Esophagus squamous epithelium (tissue), 5 donors: ENCODE data around the gene IRS1. TPM values are rescaled to one million over a fixed set of nuclear protein-coding genes. Genes with fewer than 3 reads are reported as not detected.

Experiments
- DNase-seq: peaks from one replicate; lab custom pipeline; 2025; lab: John Stamatoyannopoulos, UW
- H3K27ac ChIP-seq, 4 donors: fragments of 200-600 bp; sonication (generic); one replicate each; pipeline ENCODE4 v1.5.1; 2016 to 2019; ENCODE audit warnings: mild to moderate bottlenecking in 1 of 4
- H3K27me3 ChIP-seq, 4 donors: fragments of 200-600 bp; sonication (generic); 1 replicate in 3 of 4; 2 replicates in 1 of 4; pipeline versions ENCODE4 v1.5.1 to v1.6.0; 2017 to 2021; ENCODE audit warnings: antibody characterized with exemption in 1 of 4
- H3K36me3 ChIP-seq, 3 donors: fragments of 200-600 bp; sonication (generic); one replicate each; pipeline ENCODE4 v1.5.1; 2016 to 2019
- H3K4me1 ChIP-seq, 3 donors: fragments of 200-600 bp; sonication (generic); one replicate each; pipeline ENCODE4 v1.5.1; 2017 to 2019
- H3K4me3 ChIP-seq, 4 donors: fragments of 200-600 bp; sonication (generic); 1 replicate in 3 of 4; 2 replicates in 1 of 4; pipeline ENCODE4 v1.5.1; 2016 to 2019; ENCODE audit warnings: mild to moderate bottlenecking in 2 of 4, moderate library complexity in 1 of 4
- H3K9me3 ChIP-seq, 3 donors: fragments of 200-600 bp; sonication (generic); one replicate each; pipeline ENCODE4 v1.5.1; 2016 to 2019
- POLR2A ChIP-seq, 4 donors: fragments of 450-650 bp; IDR thresholded peaks; one replicate each; pipeline ENCODE4 v1.6.1; 2017; ENCODE audit warnings: antibody characterized with exemption in 4 of 4, mild to moderate bottlenecking in 4 of 4, moderate library complexity in 3 of 4
- WGBS, 2 donors: methylation state at CpG; one replicate each; pipeline ENCODE4 v1.1.5; 2018; 5-methylcytosine and 5-hydroxymethylcytosine counted together
- intact Hi-C: fragments of 100-400 bp; cut with DNase I; formaldehyde crosslinking; loops from one replicate; pipeline ENCODE4 v1.15.0; 2022
- total RNA-seq, 4 donors: library from RNA; depleted of rRNA; stranded (reverse); fragments of >200 nt; gene quantifications; one replicate each; pipeline ENCODE4 v1.1.0, GENCODE V29; 2016
- TF ChIP-seq, protein P1 (sequence below), 6 experiments: fragments of 450-650 bp in 4 of 6; fragments of 200-600 bp in 2 of 6; sonication (generic) in 2 of 6; IDR thresholded peaks; one replicate each; pipeline ENCODE4 v1.5.1; 2016 to 2019; ENCODE audit warnings: antibody characterized with exemption in 6 of 6, mild to moderate bottlenecking in 4 of 6, moderate library complexity in 4 of 6
- donor health status: DM: yes; HTN: yes; CAD: no.

The IRS1 gene
- total RNA-seq, 4 donors from 2014 or later = 3.5 to 20.5 (median 14.2) TPM

DNA sequence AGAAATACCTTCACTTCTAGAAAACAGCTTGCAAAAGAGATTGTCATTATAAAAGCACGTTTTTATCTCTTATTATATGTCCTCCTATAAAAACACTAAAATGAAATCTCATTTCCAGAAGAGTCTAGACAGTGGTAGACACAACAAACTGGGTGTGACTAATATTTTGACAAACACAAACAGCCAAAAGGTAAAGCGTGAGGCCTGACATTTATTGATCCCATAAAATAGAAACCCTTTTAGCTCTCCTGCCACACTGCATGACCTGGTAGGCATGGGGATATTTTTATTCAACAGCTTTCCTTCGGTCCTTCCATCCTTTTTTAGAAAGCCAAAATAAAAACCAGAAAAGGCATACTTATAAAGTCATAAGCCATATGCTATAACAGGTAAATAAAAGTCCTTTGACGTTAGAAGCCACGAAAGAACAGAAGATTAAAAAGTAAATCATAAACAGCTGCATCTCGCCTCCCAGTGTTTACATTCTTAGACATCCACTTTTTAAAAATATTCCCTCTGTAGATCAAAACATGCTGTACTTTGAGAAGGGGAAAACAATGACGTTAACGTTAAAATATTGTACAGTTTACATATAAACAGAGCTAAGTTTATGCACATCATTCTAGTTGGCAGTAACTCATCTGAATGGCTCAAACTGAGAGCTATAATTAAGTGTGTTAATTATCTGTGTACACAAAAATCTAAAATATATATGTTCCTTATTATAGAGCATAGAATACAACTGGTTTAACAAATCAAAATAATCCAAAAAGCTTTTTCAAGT, 44.6 kb downstream of the IRS1 start:
- H3K4me1 ChIP-seq = peaks cover 0 to 54% (median 28%) of the 10 kb centered on the region in 3 donors
- H3K27ac ChIP-seq = peak overlapping the region; percentile 78 to 86 (median 84)
- H3K9me3 ChIP-seq = no peaks in the 10 kb centered on the region
- H3K4me3 ChIP-seq = peak overlapping the region in 1 of 4 donors; percentile 6
- no peaks in the 10 kb centered on the region for H3K27me3 ChIP-seq
- intact Hi-C loops = no loop called here
- H3K36me3 ChIP-seq = no peaks in the 10 kb centered on the region
- no peak for DNase-seq
- WGBS, 2 donors = 35 to 40% methylated on average over 8 of the region's 8 CpGs
- no peak for TF ChIP-seq POLR2A (IDR thresholded peaks at IDR 0.05)
- TF ChIP-seq, protein P1, sequence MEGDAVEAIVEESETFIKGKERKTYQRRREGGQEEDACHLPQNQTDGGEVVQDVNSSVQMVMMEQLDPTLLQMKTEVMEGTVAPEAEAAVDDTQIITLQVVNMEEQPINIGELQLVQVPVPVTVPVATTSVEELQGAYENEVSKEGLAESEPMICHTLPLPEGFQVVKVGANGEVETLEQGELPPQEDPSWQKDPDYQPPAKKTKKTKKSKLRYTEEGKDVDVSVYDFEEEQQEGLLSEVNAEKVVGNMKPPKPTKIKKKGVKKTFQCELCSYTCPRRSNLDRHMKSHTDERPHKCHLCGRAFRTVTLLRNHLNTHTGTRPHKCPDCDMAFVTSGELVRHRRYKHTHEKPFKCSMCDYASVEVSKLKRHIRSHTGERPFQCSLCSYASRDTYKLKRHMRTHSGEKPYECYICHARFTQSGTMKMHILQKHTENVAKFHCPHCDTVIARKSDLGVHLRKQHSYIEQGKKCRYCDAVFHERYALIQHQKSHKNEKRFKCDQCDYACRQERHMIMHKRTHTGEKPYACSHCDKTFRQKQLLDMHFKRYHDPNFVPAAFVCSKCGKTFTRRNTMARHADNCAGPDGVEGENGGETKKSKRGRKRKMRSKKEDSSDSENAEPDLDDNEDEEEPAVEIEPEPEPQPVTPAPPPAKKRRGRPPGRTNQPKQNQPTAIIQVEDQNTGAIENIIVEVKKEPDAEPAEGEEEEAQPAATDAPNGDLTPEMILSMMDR (IDR thresholded peaks at IDR 0.05) = no peak

DNA sequence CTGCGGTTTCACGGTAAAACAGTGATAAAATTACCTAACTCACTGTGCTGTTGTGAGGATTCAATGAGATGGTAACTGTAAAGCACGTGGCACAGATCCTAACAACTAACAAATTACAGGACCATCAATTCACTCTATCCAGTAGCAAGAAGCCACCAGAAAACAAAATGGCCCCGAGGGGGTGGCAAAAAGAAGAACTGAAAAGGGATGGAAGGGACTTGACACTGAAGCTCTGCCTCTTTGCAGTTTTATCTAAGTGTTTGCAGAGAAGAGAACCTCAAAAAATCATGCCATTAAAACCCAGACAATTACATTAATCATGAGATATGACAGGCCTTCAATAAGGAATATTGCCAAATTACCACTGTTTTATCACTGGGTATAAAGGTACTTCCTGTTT, 46.7 kb downstream of the IRS1 start:
- H3K4me1 ChIP-seq = peaks cover 0 to 38% (median 17%) of the 10 kb centered on the region in 3 donors
- DNase-seq = no peak
- WGBS, 2 donors = 65 to 68% methylated on average over 2 to 4 of the region's 4 CpGs
- no peaks in the 10 kb centered on the region for H3K27me3 ChIP-seq
- H3K36me3 ChIP-seq = no peaks in the 10 kb centered on the region
- no peak overlapping the region for H3K4me3 ChIP-seq
- intact Hi-C loops = no loop called here
- no peaks in the 10 kb centered on the region for H3K9me3 ChIP-seq
- no peak for TF ChIP-seq POLR2A (IDR thresholded peaks at IDR 0.05)
- H3K27ac ChIP-seq = peak overlapping the region in 3 of 4 donors; percentile 8 to 35 (median 21)

DNA sequence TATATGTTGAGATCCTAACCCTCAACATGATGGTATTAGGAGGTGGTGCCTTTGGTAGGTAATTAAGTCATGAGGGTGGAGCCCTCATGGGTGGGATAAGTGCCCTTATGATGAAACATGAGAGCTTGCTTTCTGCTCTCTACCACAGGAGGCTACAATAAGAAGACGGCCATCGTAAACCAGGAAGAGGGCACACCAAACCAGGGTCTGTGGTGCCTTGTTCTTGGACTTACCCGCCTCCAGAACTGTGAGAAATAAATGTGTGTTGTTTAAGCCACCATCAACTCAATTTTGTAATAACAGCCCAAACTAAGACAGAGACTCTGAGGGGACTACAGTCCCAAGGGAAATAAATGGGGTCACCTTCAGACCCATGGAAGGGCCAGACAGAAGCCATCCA, 52.3 kb downstream of the IRS1 start:
- H3K27ac ChIP-seq = no peak overlapping the region
- TF ChIP-seq, protein P1 (IDR thresholded peaks at IDR 0.05) = no peak
- TF ChIP-seq POLR2A (IDR thresholded peaks at IDR 0.05) = no peak
- intact Hi-C loops = no loop called here
- no peaks in the 10 kb centered on the region for H3K36me3 ChIP-seq
- H3K4me1 ChIP-seq = peaks cover 0 to 5% (median 2%) of the 10 kb centered on the region in 3 donors
- WGBS, 2 donors = 84 to 95% methylated on average over 3 of the region's 3 CpGs
- no peaks in the 10 kb centered on the region for H3K9me3 ChIP-seq
- H3K27me3 ChIP-seq = no peaks in the 10 kb centered on the region
- DNase-seq = no peak
- no peak overlapping the region for H3K4me3 ChIP-seq

DNA sequence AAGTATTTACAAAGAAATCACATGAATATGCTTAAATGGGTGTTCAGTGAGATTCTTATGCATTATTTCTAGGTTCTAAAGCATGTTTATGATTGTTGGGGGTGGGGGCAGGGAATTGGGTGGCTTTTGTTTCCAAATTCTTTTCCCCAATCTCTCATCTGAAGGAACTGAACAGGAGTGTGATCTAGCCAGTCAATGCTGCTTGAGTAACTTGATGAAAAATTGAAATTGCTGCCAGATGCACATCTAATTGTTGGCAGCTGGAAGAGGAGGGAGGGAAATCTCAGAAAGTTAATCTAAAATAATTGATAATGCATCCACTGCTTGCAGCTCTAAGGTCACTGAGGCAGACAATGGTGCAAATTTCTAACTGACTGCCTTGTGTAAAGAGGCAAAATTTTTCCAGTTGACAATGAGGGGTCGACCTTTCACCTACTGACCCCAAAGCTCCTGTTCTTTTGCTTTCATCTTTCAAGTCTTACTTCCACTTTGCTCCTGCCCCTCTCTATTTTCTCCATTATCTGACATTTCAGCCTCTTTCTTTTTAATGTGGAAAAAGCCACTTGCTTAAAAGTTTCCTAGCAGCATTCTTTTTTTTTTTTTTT, 53.3 kb downstream of the IRS1 start:
- no peaks in the 10 kb centered on the region for H3K36me3 ChIP-seq
- intact Hi-C loops = no loop called here
- TF ChIP-seq, protein P1 (IDR thresholded peaks at IDR 0.05) = no peak
- TF ChIP-seq POLR2A (IDR thresholded peaks at IDR 0.05) = no peak
- no peaks in the 10 kb centered on the region for H3K9me3 ChIP-seq
- DNase-seq = no peak
- 82 to 89% methylated on average over 1 of the region's 1 CpG for WGBS, 2 donors
- no peak overlapping the region for H3K27ac ChIP-seq
- H3K4me3 ChIP-seq = no peak overlapping the region
- H3K4me1 ChIP-seq = peaks cover 0 to 11% (median 3%) of the 10 kb centered on the region in 3 donors
- H3K27me3 ChIP-seq = no peaks in the 10 kb centered on the region

DNA sequence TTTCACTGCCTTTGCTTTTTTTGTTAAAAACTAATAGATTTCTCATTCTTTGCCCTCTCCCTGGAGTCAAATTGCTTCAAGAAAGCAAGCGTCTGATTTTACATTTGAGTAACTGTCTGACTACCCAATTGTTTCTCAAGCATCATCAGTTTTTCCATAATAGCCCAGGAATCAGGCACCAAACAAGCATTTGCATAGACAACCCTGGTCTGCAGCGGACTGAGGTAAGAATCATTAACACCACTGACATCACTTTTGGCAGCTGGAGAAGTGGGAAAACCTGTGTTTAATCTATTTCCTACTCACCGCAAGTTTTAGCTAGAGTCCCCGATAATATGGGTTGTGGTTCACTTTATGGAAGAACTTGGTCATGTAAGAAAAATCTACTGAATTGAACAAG, 55.7 kb downstream of the IRS1 start:
- H3K27ac ChIP-seq = peak overlapping the region in 1 of 4 donors; percentile 69
- H3K9me3 ChIP-seq = no peaks in the 10 kb centered on the region
- no peak overlapping the region for H3K4me3 ChIP-seq
- 70 to 80% methylated on average over 4 of the region's 4 CpGs for WGBS, 2 donors
- no peak for DNase-seq
- no peaks in the 10 kb centered on the region for H3K27me3 ChIP-seq
- H3K36me3 ChIP-seq = no peaks in the 10 kb centered on the region
- intact Hi-C loops = no loop called here
- peaks cover 0 to 30% (median 10%) of the 10 kb centered on the region in 3 donors for H3K4me1 ChIP-seq
- TF ChIP-seq POLR2A (IDR thresholded peaks at IDR 0.05) = no peak
- TF ChIP-seq, protein P1 (IDR thresholded peaks at IDR 0.05) = no peak
